ENCODE data around the gene MCM3.

MCM3 gene

DNA sequence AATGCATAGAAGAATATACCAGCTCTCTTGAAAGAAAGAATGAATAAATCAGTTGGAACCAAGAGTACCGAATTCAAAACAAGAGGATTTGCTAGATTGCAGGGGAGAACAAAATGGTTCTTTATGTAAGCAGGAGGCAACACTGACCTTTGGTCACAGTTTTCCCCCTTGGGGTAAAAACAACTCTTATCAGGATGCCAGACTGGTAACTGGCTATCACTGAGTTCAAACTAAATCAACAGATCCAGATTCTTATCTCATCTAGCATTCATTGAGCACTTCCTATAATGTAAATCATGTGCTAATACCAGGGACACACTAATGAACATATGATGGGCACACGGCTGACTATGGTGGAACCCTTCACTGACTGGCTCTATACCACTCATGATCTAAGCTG, 35.5 kb downstream of the MCM3 start:
- DNase-seq (ENCODE audit: low read depth) = no peak

DNA sequence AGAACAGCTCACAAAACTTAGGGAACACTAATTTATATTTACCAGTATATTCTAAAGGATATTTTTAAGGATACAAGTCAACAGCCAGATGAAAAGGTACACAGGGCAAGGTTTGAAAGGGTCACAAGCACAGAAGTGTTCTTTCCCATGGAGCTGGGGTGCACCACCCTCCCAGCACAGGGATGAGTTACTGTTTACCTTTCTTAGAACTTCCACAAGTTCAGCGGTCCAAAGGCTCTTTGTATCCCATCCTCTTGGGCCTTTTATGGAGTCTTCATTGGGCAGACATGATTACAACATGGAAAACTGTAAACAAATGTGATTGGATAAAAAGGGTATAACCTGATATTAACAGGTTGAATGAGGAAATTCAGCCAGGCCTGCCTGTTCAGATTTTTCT, 39.1 kb downstream of the MCM3 start:
- DNase-seq (ENCODE audit: low read depth) = no peak

- DNase-seq (ENCODE audit: low read depth) = no peak
These were observed 40.1 kb downstream of the MCM3 start, which contains the start of gene IL17F for GRCh38 chr6:52244400-52244799. Gene IL17F, minus strand, starts transcription at chr6:52244500. Its CDS starts 71 bp downstream, at chr6:52244429.

DNA sequence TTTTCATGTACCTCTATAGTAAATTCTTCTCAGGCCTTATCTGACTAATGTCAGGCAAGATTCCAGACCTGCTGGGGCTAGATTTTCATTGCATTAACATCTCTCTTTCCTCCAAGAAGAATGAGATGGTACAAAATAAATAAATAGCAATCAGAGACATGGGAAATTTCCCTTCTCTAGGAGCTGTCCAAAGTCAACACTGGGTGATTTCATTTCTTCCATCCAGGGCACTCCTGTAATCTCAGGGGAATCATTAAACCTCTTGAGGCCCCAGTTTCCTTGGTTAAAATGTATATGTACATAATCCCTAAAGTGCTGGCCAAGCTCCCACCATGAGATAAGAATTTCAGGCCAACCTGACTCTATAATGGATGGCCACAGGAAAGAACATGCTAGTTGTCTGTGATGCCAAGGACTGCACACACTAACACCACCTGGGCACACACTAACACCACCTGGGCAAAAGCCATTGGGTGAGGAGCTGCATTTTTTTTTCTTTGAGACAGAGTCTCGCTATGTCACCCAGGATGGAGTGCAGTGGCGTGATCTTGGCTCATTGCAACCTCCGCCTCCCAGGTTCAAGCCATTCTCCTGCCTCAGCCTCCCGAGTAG, 41.2 kb downstream of the MCM3 start:
- no peak for DNase-seq (ENCODE audit: low read depth)

GRCh38 chr6:52241819-52242218, 42.7 kb downstream of the MCM3 start:
- no peak for DNase-seq (ENCODE audit: low read depth)

- no peak for DNase-seq (ENCODE audit: low read depth)
These were observed 50.3 kb downstream of the MCM3 start for GRCh38 chr6:52233975-52234823.

DNA sequence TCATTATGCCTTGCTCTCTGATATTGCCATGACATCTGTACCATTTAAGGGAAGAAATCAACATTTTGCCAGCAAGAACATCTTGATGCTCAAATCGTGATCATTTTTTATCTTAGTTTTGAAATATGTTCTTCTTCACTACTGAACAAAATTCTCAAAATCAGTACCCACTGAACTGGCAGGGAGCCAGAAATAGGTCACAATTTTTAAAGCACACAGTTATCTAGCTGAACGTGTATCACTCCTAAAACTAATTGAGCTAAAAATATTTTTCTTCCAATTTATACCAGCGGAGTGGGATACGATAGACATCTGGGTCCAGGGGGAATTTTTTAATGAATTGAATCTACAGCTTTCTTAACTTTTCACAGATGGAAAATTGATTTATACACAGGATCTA, 51.5 kb downstream of the MCM3 start:
- DNase-seq (ENCODE audit: low read depth) = no peak

DNA sequence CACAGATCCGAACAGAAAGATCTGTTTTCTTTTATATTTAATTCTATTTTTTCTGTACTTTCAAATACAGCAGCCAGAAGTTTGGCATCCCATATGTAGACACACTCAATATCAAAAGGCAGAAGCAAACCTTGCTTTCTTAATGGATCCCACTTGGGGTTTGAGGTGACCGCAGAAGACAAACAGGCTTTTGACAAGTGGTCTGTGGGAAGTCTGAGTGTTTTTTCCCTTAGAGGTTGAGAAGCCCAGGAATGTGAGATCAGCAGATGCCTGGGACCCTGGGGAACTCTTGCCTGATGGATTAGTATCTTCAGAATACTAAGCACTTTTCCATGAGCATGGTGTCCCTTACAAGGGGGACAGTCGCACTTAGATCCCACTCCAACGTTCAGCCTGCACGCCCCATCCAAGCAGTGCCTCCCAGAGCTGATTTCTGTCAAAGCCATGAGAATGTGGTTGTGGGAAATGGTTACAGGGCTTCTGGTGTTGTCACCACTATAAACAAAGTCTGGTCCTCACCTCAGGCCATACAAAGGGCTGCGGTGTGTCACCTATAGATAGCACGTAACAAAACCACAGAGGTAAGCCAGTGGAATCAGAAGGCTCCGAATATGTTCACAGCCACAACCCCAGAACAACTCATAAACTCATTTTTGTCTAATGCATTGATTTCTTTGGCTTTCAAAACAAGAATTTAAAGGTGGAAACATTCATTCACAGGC, 53.0 kb downstream of the MCM3 start:
- no peak for DNase-seq (ENCODE audit: low read depth)

GRCh38 chr6:52230685-52231084, 53.9 kb downstream of the MCM3 start:
- no peak for DNase-seq (ENCODE audit: low read depth)

GRCh38 chr6:52227495-52227894, 57.0 kb downstream of the MCM3 start:
- no peak for DNase-seq (ENCODE audit: low read depth)

DNA sequence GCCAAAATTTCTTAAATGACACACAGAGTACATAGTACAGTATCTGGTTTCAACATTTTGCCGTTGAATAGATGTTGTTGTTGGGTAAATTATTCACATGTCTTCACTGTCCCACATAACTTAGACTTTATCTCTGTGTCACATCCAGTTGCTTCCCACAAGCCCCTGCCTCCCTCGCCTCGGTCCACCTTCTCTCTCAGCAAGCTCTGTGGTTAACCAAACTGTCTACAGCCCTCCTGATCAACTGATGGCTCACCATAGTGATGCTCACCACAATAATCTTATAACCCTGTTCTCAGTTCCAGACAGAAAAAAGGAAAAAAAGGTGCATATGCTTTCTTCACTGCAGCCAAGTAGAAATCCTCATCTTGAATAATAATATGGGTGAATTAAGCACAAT, 63.2 kb downstream of the MCM3 start:
- no peak for DNase-seq (ENCODE audit: low read depth)

GRCh38 chr6:52217761-52218160, 66.8 kb downstream of the MCM3 start:
- no peak for DNase-seq (ENCODE audit: low read depth)

DNA sequence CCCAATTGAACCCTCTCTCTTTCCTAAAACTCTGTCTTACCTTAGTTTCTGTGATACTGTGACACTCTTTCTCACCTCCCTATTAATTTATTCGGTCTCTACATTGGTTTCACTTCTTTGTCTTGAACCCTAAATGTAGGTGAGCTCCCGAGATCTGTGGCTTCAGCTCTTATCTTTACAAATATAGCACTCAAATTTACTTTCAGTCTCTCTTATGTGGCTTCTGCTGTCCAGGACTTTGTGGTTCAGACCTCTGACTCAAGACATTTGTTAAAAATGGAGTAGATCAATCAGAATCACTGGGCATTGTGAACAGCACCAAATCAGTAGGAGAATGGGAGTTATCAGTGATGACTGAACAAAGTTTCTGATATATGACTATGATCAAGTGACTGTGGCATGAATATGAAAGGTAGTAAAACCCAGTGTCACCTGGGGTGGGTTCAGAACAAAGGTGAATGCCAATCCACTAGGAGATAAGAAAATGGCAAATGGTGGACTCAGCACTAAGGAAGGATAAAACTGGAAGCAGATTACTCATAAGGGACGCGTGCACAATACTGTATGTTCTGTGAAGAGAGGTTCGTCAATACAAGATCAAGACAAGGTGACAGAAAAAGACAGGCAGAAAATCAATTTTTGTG, 67.5 kb downstream of the MCM3 start:
- no peak for DNase-seq (ENCODE audit: low read depth)

DNA sequence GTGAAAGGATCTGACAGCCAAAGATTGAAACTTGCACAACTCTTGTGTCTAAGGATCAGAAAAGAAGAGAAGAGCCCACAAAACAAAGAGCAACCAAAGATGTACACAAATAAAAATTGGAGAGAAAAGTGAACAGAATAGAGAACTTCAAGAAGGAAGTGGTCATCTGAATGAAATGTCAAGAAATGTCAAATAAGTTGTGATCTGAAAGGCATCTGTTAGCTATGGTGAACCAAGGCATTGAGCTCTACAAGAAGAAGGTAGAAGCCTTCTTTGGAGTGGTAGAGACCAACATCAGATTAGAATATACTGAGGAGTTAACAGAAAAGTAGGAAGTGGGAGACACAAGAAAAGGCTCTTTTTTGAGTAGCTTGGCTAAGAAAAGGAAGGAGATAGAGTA, 68.8 kb downstream of the MCM3 start:
- DNase-seq (ENCODE audit: low read depth) = no peak
